Measurements from ENCODE around the gene DLGAP1.

DLGAP1 gene

DNA sequence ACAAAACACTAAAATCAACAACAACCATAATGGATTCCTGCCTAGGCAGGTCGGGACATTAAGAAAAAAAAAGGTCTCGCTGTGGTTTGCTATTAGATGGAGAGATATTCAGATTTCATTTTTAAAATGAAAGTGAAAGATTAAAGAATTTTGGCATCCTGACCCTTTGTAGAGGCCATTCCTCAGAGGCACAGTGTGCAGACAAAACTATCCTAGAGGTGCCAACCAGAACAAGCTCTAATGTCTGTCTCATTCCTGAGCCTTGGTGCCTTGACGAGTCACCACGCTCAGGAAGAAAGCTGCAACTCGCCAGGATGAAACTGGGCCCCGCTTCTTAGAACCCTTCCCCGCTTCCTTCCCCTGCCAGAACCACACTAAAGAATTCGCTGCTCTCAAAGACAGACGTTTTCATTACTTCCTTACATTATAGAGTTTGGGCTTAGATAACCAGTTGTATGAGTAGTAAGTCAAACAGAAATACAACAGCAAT is 849.1 kb downstream of the DLGAP1 start:
- no peaks in the 10 kb centered on the region for H3K9me3 ChIP-seq (ENCODE audit: insufficient read depth, low read length)
- H4K20me1 ChIP-seq (ENCODE audit: low read depth, low read length), result no peaks in the 10 kb centered on the region
- no peaks in the 10 kb centered on the region for H3K27me3 ChIP-seq (ENCODE audit: low read length)
- H3K9ac ChIP-seq (ENCODE audit: low read length), result no peak overlapping the region
- no peak overlapping the region for H3K4me3 ChIP-seq (ENCODE audit: insufficient read depth, low read length, poor library complexity, severe bottlenecking)
- no peaks in the 10 kb centered on the region for H3K79me2 ChIP-seq (ENCODE audit: insufficient read depth, low read length)
- H3K4me2 ChIP-seq (ENCODE audit: low read depth, low read length, poor library complexity, severe bottlenecking), result peak overlapping the region; percentile 41
- H2AFZ ChIP-seq (ENCODE audit: low read depth, low read length, severe bottlenecking), result no peak overlapping the region
- H3K36me3 ChIP-seq (ENCODE audit: low read length), result no peaks in the 10 kb centered on the region
- TF ChIP-seq EZH2phosphoT487 (conservative IDR thresholded peaks at IDR 0.05; ENCODE audit: low read length), result no peak
- TF ChIP-seq, protein P1, sequence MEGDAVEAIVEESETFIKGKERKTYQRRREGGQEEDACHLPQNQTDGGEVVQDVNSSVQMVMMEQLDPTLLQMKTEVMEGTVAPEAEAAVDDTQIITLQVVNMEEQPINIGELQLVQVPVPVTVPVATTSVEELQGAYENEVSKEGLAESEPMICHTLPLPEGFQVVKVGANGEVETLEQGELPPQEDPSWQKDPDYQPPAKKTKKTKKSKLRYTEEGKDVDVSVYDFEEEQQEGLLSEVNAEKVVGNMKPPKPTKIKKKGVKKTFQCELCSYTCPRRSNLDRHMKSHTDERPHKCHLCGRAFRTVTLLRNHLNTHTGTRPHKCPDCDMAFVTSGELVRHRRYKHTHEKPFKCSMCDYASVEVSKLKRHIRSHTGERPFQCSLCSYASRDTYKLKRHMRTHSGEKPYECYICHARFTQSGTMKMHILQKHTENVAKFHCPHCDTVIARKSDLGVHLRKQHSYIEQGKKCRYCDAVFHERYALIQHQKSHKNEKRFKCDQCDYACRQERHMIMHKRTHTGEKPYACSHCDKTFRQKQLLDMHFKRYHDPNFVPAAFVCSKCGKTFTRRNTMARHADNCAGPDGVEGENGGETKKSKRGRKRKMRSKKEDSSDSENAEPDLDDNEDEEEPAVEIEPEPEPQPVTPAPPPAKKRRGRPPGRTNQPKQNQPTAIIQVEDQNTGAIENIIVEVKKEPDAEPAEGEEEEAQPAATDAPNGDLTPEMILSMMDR (IDR thresholded peaks at IDR 0.05; ENCODE audit: insufficient read depth, low read length, poor library complexity, severe bottlenecking), result no peak
- no peaks in the 10 kb centered on the region for H3K9me2 ChIP-seq (replicated peaks; ENCODE audit: insufficient read depth, low read length)
- no peak overlapping the region for H3K27ac ChIP-seq (ENCODE audit: low read depth, low read length)
- H3F3A ChIP-seq (ENCODE audit: insufficient read depth), result no peaks in the 10 kb centered on the region

GRCh38 chr18:3605486-3605952 is 849.6 kb downstream of the DLGAP1 start:
- Histone ChIP-seq H3K4me2 (ENCODE audit: low read depth, low read length, poor library complexity, severe bottlenecking) (peak overlapping the region; percentile 41), H3K27me3 (ENCODE audit: low read length) (no peaks in the 10 kb centered on the region), H3K9me3 (ENCODE audit: insufficient read depth, low read length) (no peaks in the 10 kb centered on the region), H3K9me2 (replicated peaks; ENCODE audit: insufficient read depth, low read length) (no peaks in the 10 kb centered on the region), H4K20me1 (ENCODE audit: low read depth, low read length) (no peaks in the 10 kb centered on the region), H3K4me3 (ENCODE audit: insufficient read depth, low read length, poor library complexity, severe bottlenecking) (no peak overlapping the region), H3K27ac (ENCODE audit: low read depth, low read length) (no peak overlapping the region), H3K36me3 (ENCODE audit: low read length) (no peaks in the 10 kb centered on the region), H3K9ac (ENCODE audit: low read length) (no peak overlapping the region), H3K79me2 (ENCODE audit: insufficient read depth, low read length) (no peaks in the 10 kb centered on the region), H2AFZ (ENCODE audit: low read depth, low read length, severe bottlenecking) (peak overlapping the region; percentile 7), H3F3A (ENCODE audit: insufficient read depth) (no peaks in the 10 kb centered on the region)
- TF ChIP-seq, protein P1 (IDR thresholded peaks at IDR 0.05; ENCODE audit: insufficient read depth, low read length, poor library complexity, severe bottlenecking), result no peak
- TF ChIP-seq EZH2phosphoT487 (conservative IDR thresholded peaks at IDR 0.05; ENCODE audit: low read length), result no peak

GRCh38 chr18:3604498-3605408 is 850.4 kb downstream of the DLGAP1 start:
- Histone ChIP-seq H3K9me2 (replicated peaks; ENCODE audit: insufficient read depth, low read length) (no peaks in the 10 kb centered on the region), H3K4me2 (ENCODE audit: low read depth, low read length, poor library complexity, severe bottlenecking) (peak overlapping the region; percentile 41), H3K9ac (ENCODE audit: low read length) (no peak overlapping the region), H3F3A (ENCODE audit: insufficient read depth) (no peaks in the 10 kb centered on the region), H4K20me1 (ENCODE audit: low read depth, low read length) (no peaks in the 10 kb centered on the region), H3K27ac (ENCODE audit: low read depth, low read length) (no peak overlapping the region), H3K79me2 (ENCODE audit: insufficient read depth, low read length) (no peaks in the 10 kb centered on the region), H3K4me3 (ENCODE audit: insufficient read depth, low read length, poor library complexity, severe bottlenecking) (no peak overlapping the region), H3K27me3 (ENCODE audit: low read length) (no peaks in the 10 kb centered on the region), H3K9me3 (ENCODE audit: insufficient read depth, low read length) (no peaks in the 10 kb centered on the region), H3K36me3 (ENCODE audit: low read length) (no peaks in the 10 kb centered on the region), H2AFZ (ENCODE audit: low read depth, low read length, severe bottlenecking) (peak overlapping the region; percentile 7)
- TF ChIP-seq, protein P1 (IDR thresholded peaks at IDR 0.05; ENCODE audit: insufficient read depth, low read length, poor library complexity, severe bottlenecking), result no peak
